Measurements from ENCODE around the gene WBP2. TPM values are rescaled to one million over a fixed set of nuclear protein-coding genes. Genes with fewer than 3 reads are reported as not detected.
"Not testable (repeated sequence)": the region's sequence is repeated elsewhere in the genome, so short reads cannot be mapped to it uniquely, and the experiment has no call there.

The WBP2 gene
- total and polyA plus RNA-seq, 4 donors: 67.2 to 195 (median 135) TPM

DNA sequence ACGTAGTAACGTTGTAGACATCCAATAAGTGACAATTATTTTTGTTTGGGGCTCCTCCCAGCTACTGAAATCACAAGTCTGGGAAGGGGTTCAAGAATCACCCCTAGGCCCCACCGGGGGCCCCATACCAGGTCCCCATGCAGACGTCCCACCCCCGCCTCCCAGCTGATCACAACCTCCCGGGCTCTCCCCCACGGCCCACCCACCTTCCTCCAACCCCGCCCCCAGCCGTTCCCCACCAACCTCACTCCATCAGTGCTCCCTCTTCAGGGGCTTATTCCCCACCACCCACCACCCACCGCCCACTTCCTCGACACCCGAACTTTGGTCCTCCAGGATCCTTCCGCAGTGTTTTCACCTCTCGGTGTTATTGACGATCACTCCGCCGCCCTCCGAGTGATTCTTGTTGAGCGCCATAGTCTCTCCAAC is 240 bp downstream of the WBP2 start:
- peaks cover 0 to 18% (median 7%) of the 10 kb centered on the region in 5 donors for H3K4me1 ChIP-seq (ENCODE audit: control insufficient read depth in 5 of 5, insufficient read depth in 5 of 5, low read length in 5 of 5)
- H3K27ac ChIP-seq (ENCODE audit: low read depth in 1 of 2, low read length in 1 of 2): peak overlapping the region; percentile 90 to 95
- no peaks in the 10 kb centered on the region for H3K9me3 ChIP-seq (ENCODE audit: control insufficient read depth in 4 of 4, insufficient read depth in 3 of 4, low read length in 3 of 4)
- TF ChIP-seq, protein P1, sequence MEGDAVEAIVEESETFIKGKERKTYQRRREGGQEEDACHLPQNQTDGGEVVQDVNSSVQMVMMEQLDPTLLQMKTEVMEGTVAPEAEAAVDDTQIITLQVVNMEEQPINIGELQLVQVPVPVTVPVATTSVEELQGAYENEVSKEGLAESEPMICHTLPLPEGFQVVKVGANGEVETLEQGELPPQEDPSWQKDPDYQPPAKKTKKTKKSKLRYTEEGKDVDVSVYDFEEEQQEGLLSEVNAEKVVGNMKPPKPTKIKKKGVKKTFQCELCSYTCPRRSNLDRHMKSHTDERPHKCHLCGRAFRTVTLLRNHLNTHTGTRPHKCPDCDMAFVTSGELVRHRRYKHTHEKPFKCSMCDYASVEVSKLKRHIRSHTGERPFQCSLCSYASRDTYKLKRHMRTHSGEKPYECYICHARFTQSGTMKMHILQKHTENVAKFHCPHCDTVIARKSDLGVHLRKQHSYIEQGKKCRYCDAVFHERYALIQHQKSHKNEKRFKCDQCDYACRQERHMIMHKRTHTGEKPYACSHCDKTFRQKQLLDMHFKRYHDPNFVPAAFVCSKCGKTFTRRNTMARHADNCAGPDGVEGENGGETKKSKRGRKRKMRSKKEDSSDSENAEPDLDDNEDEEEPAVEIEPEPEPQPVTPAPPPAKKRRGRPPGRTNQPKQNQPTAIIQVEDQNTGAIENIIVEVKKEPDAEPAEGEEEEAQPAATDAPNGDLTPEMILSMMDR (IDR thresholded peaks at IDR 0.05; ENCODE audit: control extremely low read depth, extremely low read depth): no peak
- no peaks in the 10 kb centered on the region for H3K27me3 ChIP-seq (ENCODE audit: control insufficient read depth in 3 of 3, insufficient read depth in 3 of 3, low read length in 2 of 3)
- DNase-seq (no peak), ATAC-seq (ENCODE audit: insufficient read depth, low FRiP score) (no peak)
- peaks cover 0 to 13% (median 8%) of the 10 kb centered on the region in 4 donors for H3K36me3 ChIP-seq (ENCODE audit: control insufficient read depth in 4 of 4, insufficient read depth in 4 of 4, low read length in 4 of 4)
- H3K9ac ChIP-seq (ENCODE audit: insufficient read depth in 1 of 2, low read length in 2 of 2): peak overlapping the region; percentile 56 to 85
- peak overlapping the region; percentile 52 for H3K4me3 ChIP-seq
- 0 to 1% methylated on average over 18 to 19 of the region's 19 CpGs for WGBS, 2 donors

DNA sequence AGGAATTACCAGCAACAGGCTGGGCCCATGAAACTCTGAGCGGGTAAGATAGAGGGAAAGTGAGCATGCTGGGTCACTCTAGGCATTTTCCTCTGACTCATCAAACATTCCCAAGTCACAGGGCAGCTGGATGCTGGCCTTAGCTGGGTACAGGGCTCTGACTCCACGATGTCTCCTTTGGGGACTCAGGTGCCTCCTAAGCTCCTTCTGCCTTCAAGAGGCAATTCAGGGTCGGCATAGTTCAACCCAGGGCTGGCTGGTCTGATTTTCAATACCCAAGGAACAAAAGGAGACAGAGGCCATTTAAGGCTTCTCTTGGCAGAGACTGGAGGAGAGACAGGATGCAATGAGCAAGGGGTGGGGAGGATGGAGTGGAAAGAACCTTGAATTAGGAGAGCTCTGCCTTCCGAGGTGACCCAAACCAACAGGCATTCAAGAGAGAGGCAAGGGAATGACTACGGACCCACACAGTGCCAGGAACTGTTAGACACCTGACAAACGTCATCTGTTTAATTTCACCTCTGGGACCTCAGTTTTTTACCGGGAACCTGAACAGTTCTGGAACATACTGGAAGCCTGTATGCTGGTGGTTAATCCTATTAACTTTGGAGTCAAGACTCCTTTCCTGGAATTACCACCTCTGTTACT is 910 bp downstream of the WBP2 start:
- ATAC-seq (ENCODE audit: insufficient read depth, low FRiP score): no peak
- H3K9me3 ChIP-seq (ENCODE audit: control insufficient read depth in 4 of 4, insufficient read depth in 3 of 4, low read length in 3 of 4): no peaks in the 10 kb centered on the region
- peak overlapping the region; percentile 90 to 95 for H3K27ac ChIP-seq (ENCODE audit: low read depth in 1 of 2, low read length in 1 of 2)
- DNase-seq: peak in 1 of 3 donors; percentile 36
- WGBS, 2 donors: 18 to 38% methylated on average over 7 of the region's 7 CpGs
- H3K9ac ChIP-seq (ENCODE audit: insufficient read depth in 1 of 2, low read length in 2 of 2): peak overlapping the region; percentile 56 to 85
- H3K4me3 ChIP-seq: peak overlapping the region; percentile 52
- H3K27me3 ChIP-seq (ENCODE audit: control insufficient read depth in 3 of 3, insufficient read depth in 3 of 3, low read length in 2 of 3): no peaks in the 10 kb centered on the region
- peaks cover 0 to 25% (median 13%) of the 10 kb centered on the region in 5 donors for H3K4me1 ChIP-seq (ENCODE audit: control insufficient read depth in 5 of 5, insufficient read depth in 5 of 5, low read length in 5 of 5)
- TF ChIP-seq, protein P1 (IDR thresholded peaks at IDR 0.05; ENCODE audit: control extremely low read depth, extremely low read depth): no peak
- peaks cover 0 to 19% (median 11%) of the 10 kb centered on the region in 4 donors for H3K36me3 ChIP-seq (ENCODE audit: control insufficient read depth in 4 of 4, insufficient read depth in 4 of 4, low read length in 4 of 4)

DNA sequence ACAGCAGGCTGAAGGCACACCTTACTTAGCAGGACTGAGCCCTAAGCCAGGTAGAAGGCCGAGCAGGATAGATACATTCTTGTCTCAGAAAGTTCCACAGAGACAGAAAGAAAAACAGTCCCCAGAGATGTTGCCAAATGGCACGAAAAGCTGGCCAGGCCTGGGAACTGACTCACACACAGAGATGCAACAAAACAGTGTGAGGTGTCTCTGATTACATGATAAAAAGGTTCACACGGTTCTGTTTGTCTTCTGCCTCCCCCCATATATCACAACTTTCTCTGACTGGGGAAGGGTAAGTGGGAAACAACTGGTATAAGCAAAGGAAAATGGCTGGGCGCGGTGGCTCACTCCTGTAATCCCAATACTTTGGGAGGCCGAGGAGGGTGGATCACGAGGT is 1.7 kb downstream of the WBP2 start:
- no peak overlapping the region for H3K9ac ChIP-seq (ENCODE audit: insufficient read depth in 1 of 2, low read length in 2 of 2)
- H3K9me3 ChIP-seq (ENCODE audit: control insufficient read depth in 4 of 4, insufficient read depth in 3 of 4, low read length in 3 of 4): no peaks in the 10 kb centered on the region
- TF ChIP-seq, protein P1 (IDR thresholded peaks at IDR 0.05; ENCODE audit: control extremely low read depth, extremely low read depth): no peak
- H3K36me3 ChIP-seq (ENCODE audit: control insufficient read depth in 4 of 4, insufficient read depth in 4 of 4, low read length in 4 of 4): peaks cover 0 to 26% (median 15%) of the 10 kb centered on the region in 4 donors
- no peaks in the 10 kb centered on the region for H3K27me3 ChIP-seq (ENCODE audit: control insufficient read depth in 3 of 3, insufficient read depth in 3 of 3, low read length in 2 of 3)
- ATAC-seq (ENCODE audit: insufficient read depth, low FRiP score) (no peak), DNase-seq (no peak)
- peak overlapping the region; percentile 20 to 90 for H3K27ac ChIP-seq (ENCODE audit: low read depth in 1 of 2, low read length in 1 of 2)
- WGBS, 2 donors: 80 to 84% methylated on average over 7 of the region's 7 CpGs
- peaks cover 0 to 33% (median 16%) of the 10 kb centered on the region in 5 donors for H3K4me1 ChIP-seq (ENCODE audit: control insufficient read depth in 5 of 5, insufficient read depth in 5 of 5, low read length in 5 of 5)
- H3K4me3 ChIP-seq: no peak overlapping the region

DNA sequence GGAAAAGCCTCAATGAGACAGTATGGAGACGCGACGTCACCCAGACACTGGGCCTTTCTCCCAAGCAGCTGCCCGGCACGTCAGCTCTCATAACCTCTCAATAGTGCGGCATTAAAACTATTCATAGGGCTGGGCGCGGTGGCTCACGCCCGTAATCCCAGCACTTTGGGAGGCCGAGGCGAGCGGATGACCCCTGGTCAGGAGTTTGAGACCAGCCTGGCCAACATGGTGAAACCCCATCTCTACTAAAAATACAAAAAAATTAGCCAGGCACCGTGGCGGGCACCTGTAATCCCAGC is 3.5 kb downstream of the WBP2 start:
- WGBS, 2 donors: 95 to 97% methylated on average over 15 of the region's 15 CpGs
- not testable (repeated sequence) for ATAC-seq (ENCODE audit: insufficient read depth, low FRiP score)

More for the DNA sequence above, 3.5 kb downstream of the WBP2 start:
- not testable (repeated sequence) for DNase-seq; H3K9me3 ChIP-seq (ENCODE audit: control insufficient read depth in 4 of 4, insufficient read depth in 3 of 4, low read length in 3 of 4); H3K4me3 ChIP-seq; H3K27me3 ChIP-seq (ENCODE audit: control insufficient read depth in 3 of 3, insufficient read depth in 3 of 3, low read length in 2 of 3); H3K9ac ChIP-seq (ENCODE audit: insufficient read depth in 1 of 2, low read length in 2 of 2)
- Histone ChIP-seq H3K4me1 (ENCODE audit: control insufficient read depth in 5 of 5, insufficient read depth in 5 of 5, low read length in 5 of 5) (peaks cover 0 to 39% (median 23%) of the 10 kb centered on the region in 5 donors), H3K36me3 (ENCODE audit: control insufficient read depth in 4 of 4, insufficient read depth in 4 of 4, low read length in 4 of 4) (peaks cover 0 to 43% (median 28%) of the 10 kb centered on the region in 4 donors), H3K27ac (ENCODE audit: low read depth in 1 of 2, low read length in 1 of 2) (peak overlapping the region in 1 of 2 donors; percentile 76)
